Activated naive CD8-positive, alpha-beta T cell treated with anti-CD3 and anti-CD28 coated beads, Interleukin-2, amount 10 ng/mL, durations not matched to agents 7 days and 5 days (primary cell): Measurements from ENCODE around the gene SCFD2. TPM values are rescaled to one million over a fixed set of nuclear protein-coding genes. Genes with fewer than 3 reads are reported as not detected.

Experiments
- ATAC-seq: fragments of 150-1000 bp; cut with Tn5 transposase; one replicate; pipeline ENCODE4 v1.10.0; 2021; ENCODE audit warnings: low read depth, moderate library complexity
- POLR2A ChIA-PET: fragments of 350-600 bp; sonication (Branson Sonifier 250); formaldehyde crosslinking; loops from one replicate; lab custom pipeline; 2021; ENCODE audit warnings: antibody characterized with exemption; lab: Charles Lee
- DNase-seq: peaks from one replicate; pipeline ENCODE4 v3.0.0; 2021
- H3K27ac Mint-ChIP-seq: one replicate; pipeline ENCODE4 v1.8.0; 2022; ENCODE audit warnings: mild to moderate bottlenecking, mixed read lengths
- H3K27me3 Mint-ChIP-seq: one replicate; pipeline ENCODE4 v1.8.0; 2022; ENCODE audit warnings: mild to moderate bottlenecking, moderate library complexity, mixed read lengths
- H3K36me3 Mint-ChIP-seq: one replicate; pipeline ENCODE4 v1.8.0; 2021; ENCODE audit warnings: mild to moderate bottlenecking, mixed read lengths
- H3K4me1 Mint-ChIP-seq: one replicate; pipeline ENCODE4 v1.8.0; 2021; ENCODE audit warnings: mixed read lengths
- H3K4me3 Mint-ChIP-seq: one replicate; pipeline ENCODE4 v1.8.0; 2022; ENCODE audit warnings: mild to moderate bottlenecking, moderate library complexity, mixed read lengths
- H3K9me3 Mint-ChIP-seq: one replicate; pipeline ENCODE4 v1.8.0; 2021; ENCODE audit warnings: mixed read lengths
- total RNA-seq, 2 experiments: library from RNA; stranded (reverse); gene quantifications; one replicate each; pipeline ENCODE4 v1.2.3, GENCODE V29; 2021

The SCFD2 gene
- total RNA-seq, 2 experiments from 2014 or later = 18.1 to 22.9 TPM

GRCh38 chr4:52964561-52965101 is 401.2 kb downstream of the SCFD2 start:
- ATAC-seq (no peak), DNase-seq (no peak)
- POLR2A ChIA-PET = no interaction called here
- Mint-ChIP-seq H3K36me3 (peaks cover 3% of the 10 kb centered on the region), H3K9me3 (no peaks in the 10 kb centered on the region), H3K4me1 (no peaks in the 10 kb centered on the region), H3K27ac (no peak overlapping the region), H3K27me3 (no peaks in the 10 kb centered on the region), H3K4me3 (no peak overlapping the region)

GRCh38 chr4:52964011-52964410 is 401.9 kb downstream of the SCFD2 start:
- Mint-ChIP-seq H3K9me3 (no peaks in the 10 kb centered on the region), H3K27ac (no peak overlapping the region), H3K36me3 (peaks cover 2% of the 10 kb centered on the region), H3K27me3 (no peaks in the 10 kb centered on the region), H3K4me1 (no peaks in the 10 kb centered on the region), H3K4me3 (no peak overlapping the region)
- POLR2A ChIA-PET = no interaction called here
- DNase-seq (no peak), ATAC-seq (no peak)

DNA sequence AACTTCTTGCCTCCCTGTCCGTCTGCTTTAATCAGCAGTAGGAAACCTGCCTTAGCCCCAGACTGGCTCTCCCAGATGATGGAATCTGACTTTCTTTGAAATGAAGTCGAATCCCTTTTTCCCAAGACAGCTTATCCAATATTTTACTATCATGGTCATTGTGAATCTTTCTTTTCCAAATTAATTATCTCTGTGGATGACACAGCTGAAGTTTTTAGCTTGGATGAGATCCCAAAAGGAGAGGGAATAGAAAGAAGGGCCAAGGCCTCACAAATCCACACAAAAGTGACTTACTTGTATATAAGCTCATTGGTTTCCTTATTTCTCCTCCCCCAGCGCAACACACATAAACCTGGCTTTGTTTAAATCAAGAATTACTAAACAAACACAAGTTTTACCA is 403.1 kb downstream of the SCFD2 start:
- H3K27me3 Mint-ChIP-seq = no peaks in the 10 kb centered on the region
- no peak for DNase-seq
- no peaks in the 10 kb centered on the region for H3K9me3 Mint-ChIP-seq
- POLR2A ChIA-PET = no interaction called here
- no peak overlapping the region for H3K27ac Mint-ChIP-seq
- ATAC-seq = no peak
- no peak overlapping the region for H3K4me3 Mint-ChIP-seq
- no peaks in the 10 kb centered on the region for H3K4me1 Mint-ChIP-seq
- H3K36me3 Mint-ChIP-seq = peaks cover 2% of the 10 kb centered on the region

DNA sequence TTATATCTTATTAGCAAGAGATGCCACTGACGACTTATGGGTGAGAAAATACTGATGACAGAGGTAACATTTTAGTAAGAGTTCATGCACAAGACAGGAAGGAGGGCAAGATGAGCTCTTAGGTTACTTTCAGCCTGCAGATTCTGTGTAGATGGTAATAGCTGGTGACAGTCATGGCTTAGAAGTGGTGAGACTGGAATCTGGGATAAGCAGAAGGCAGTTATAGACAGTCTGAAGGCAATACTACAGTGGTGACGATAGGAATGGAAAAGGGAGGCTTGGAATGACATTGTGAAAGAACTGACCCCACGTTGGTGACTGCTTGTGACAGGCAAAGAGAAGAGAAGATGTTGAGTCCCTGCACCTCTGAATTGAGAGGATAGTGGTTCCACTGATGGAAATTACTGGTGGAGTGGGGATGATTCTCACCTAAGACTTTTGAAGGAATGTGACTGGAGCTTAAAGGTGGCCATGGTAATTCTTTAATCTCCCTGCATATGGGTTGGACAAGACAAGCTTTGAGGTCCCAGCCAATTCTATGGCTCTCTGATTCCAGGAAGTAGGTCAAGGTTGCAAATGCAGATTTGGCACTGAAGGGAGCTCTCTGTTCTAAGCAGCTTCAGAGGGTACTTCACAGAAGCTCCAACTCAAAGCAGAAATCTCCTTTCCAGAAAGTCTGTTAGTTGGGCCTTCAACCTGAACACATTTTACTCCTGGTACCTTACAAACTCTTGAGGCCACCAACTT is 404.0 kb downstream of the SCFD2 start:
- Mint-ChIP-seq H3K27ac (no peak overlapping the region), H3K36me3 (peaks cover 2% of the 10 kb centered on the region), H3K4me3 (no peak overlapping the region), H3K4me1 (no peaks in the 10 kb centered on the region), H3K9me3 (no peaks in the 10 kb centered on the region), H3K27me3 (no peaks in the 10 kb centered on the region)
- POLR2A ChIA-PET = no interaction called here
- DNase-seq = no peak
- ATAC-seq = no peak

DNA sequence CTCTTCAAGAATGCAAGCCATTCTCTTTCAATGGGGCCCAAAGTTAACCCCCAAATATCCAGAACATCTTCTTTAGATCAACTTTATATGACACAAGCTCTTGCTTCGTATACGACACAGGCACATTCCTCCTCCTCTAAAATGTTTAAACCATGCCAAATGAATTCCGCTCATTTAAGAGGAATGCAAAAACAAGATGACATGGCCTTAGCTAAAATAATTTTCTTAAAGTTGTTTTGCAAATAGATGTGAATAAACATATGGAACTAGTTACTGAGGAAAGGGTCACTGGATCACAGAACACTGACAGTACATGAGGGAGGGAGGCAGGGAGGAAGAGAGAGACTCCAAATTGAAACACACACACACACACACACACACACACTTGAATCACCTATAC is 406.3 kb downstream of the SCFD2 start:
- Mint-ChIP-seq H3K4me3 (no peak overlapping the region), H3K27me3 (no peaks in the 10 kb centered on the region), H3K4me1 (no peaks in the 10 kb centered on the region), H3K27ac (no peak overlapping the region), H3K9me3 (no peaks in the 10 kb centered on the region), H3K36me3 (peaks cover 2% of the 10 kb centered on the region)
- POLR2A ChIA-PET = no interaction called here
- ATAC-seq (no peak), DNase-seq (no peak)

DNA sequence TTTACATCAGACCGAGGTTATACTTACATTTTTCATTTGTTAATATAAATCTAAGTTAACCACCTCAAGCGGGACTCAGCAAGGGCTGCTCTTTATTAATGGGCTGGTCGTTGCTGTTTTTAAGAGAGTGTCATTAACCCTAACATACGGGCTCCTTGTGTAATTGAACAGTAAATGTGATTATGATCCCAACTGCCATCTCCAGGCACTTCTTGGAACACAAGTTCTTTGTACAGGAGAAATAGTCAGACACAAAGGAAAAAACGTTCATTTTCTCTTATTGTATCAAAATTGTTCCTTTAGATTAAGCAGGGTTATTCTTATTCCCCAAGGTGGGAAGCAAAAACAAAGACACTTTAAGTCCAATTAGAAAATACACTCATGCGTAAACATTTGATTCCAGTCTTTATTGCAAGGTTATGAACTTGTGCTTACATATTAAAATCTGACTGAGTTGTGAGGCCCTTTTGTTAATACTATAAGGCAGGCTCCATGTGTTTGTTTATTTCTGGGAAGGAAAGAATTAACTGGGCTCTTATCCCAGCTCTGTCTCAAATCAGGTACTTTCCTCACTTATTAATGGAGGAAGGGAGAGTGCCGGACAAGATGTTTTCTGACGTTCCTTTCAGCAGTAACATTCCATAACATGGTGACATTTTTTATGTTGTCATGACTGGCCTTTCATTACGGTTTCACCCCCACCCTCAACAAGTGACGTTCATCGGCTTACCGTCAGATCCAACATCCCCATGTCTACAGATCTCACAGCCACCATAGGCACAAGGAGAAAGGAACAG is 407.8 kb downstream of the SCFD2 start:
- no peak overlapping the region for H3K27ac Mint-ChIP-seq
- POLR2A ChIA-PET = no interaction called here
- DNase-seq (no peak), ATAC-seq (no peak)
- no peaks in the 10 kb centered on the region for H3K9me3 Mint-ChIP-seq
- no peaks in the 10 kb centered on the region for H3K27me3 Mint-ChIP-seq
- H3K4me3 Mint-ChIP-seq = no peak overlapping the region
- peaks cover 2% of the 10 kb centered on the region for H3K36me3 Mint-ChIP-seq
- no peaks in the 10 kb centered on the region for H3K4me1 Mint-ChIP-seq

GRCh38 chr4:52957220-52957686 is 408.6 kb downstream of the SCFD2 start:
- no peak overlapping the region for H3K27ac Mint-ChIP-seq
- H3K4me1 Mint-ChIP-seq = no peaks in the 10 kb centered on the region
- H3K4me3 Mint-ChIP-seq = no peak overlapping the region
- POLR2A ChIA-PET = no interaction called here
- ATAC-seq (no peak), DNase-seq (no peak)
- peaks cover 2% of the 10 kb centered on the region for H3K36me3 Mint-ChIP-seq
- no peaks in the 10 kb centered on the region for H3K9me3 Mint-ChIP-seq
- no peaks in the 10 kb centered on the region for H3K27me3 Mint-ChIP-seq

DNA sequence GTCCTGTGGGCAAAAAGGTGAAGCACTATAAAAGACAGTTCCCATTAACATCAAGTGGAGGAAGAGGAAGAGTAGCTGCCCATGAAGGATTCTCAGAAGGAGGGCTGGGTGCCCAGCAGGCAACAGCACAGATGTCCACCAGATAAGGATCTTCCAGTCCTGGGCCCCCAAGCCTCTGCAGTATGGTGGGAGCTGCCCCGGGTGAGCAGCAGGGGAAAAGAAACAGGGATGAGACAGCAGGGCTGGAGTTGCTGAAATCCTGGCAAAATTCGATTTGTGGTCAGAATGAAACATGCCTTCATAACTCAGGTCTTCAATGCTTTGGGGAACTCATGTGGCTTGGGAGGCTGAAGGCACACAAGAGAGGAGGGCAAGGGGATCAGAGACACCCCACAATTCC is 409.2 kb downstream of the SCFD2 start:
- no peak for DNase-seq
- H3K27me3 Mint-ChIP-seq = no peaks in the 10 kb centered on the region
- H3K36me3 Mint-ChIP-seq = peaks cover under 1% of the 10 kb centered on the region
- H3K9me3 Mint-ChIP-seq = no peaks in the 10 kb centered on the region
- ATAC-seq = no peak
- H3K4me1 Mint-ChIP-seq = no peaks in the 10 kb centered on the region
- POLR2A ChIA-PET = no interaction called here
- no peak overlapping the region for H3K27ac Mint-ChIP-seq
- no peak overlapping the region for H3K4me3 Mint-ChIP-seq

- ATAC-seq = no peak
- no peak for DNase-seq
- H3K27ac Mint-ChIP-seq = no peak overlapping the region
- POLR2A ChIA-PET = no interaction called here
- H3K27me3 Mint-ChIP-seq = no peaks in the 10 kb centered on the region
- peaks cover 3% of the 10 kb centered on the region for H3K36me3 Mint-ChIP-seq
- H3K9me3 Mint-ChIP-seq = no peaks in the 10 kb centered on the region
- no peak overlapping the region for H3K4me3 Mint-ChIP-seq
- H3K4me1 Mint-ChIP-seq = no peaks in the 10 kb centered on the region
These were observed 411.2 kb downstream of the SCFD2 start for GRCh38 chr4:52954560-52955170.

DNA sequence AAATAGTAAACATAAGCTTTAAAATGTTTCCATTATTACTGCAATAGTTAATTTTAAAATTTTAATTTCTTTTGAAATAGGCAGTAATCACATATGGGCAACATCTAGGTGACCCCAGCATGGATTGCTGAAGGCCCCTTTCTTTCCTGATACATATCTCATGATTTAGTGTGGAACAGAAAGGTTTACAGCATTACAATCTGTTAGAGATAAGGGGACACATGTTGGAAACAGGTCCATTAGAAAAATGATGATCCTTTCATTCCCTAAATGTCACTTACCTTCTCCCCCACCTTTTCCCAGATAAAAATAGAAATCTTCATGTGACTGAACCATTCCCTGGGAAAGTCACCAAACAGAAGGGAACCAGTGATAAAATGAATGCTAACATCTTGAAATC is 413.3 kb downstream of the SCFD2 start:
- DNase-seq (no peak), ATAC-seq (no peak)
- no peaks in the 10 kb centered on the region for H3K9me3 Mint-ChIP-seq
- POLR2A ChIA-PET = no interaction called here
- no peaks in the 10 kb centered on the region for H3K4me1 Mint-ChIP-seq
- H3K4me3 Mint-ChIP-seq = no peak overlapping the region
- no peaks in the 10 kb centered on the region for H3K27me3 Mint-ChIP-seq
- H3K27ac Mint-ChIP-seq = no peak overlapping the region
- H3K36me3 Mint-ChIP-seq = peaks cover 3% of the 10 kb centered on the region

DNA sequence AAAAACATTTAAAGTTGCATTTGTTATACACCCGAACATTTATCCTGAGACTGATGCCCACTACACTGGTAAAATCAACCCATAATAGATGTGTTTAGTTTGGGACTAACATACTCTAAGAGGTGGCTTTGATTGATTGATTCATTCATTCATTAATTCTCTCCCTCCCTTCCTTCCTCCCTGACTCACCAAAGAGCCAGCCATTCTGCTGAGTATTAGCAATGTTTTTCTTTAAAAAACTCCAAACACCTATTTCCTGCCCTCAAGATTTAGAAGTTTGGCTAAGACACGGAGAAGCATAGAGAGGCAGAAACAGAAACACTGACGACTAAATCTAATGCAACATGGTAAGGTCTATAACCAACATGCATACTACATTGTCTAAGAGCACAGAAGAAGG is 414.8 kb downstream of the SCFD2 start:
- H3K27ac Mint-ChIP-seq = no peak overlapping the region
- no peak for DNase-seq
- no peaks in the 10 kb centered on the region for H3K4me1 Mint-ChIP-seq
- no peak overlapping the region for H3K4me3 Mint-ChIP-seq
- POLR2A ChIA-PET = no interaction called here
- ATAC-seq = no peak
- H3K27me3 Mint-ChIP-seq = no peaks in the 10 kb centered on the region
- H3K36me3 Mint-ChIP-seq = peaks cover 3% of the 10 kb centered on the region
- no peaks in the 10 kb centered on the region for H3K9me3 Mint-ChIP-seq

- ATAC-seq (no peak), DNase-seq (no peak)
- H3K4me3 Mint-ChIP-seq = no peak overlapping the region
- H3K36me3 Mint-ChIP-seq = peaks cover 3% of the 10 kb centered on the region
- H3K9me3 Mint-ChIP-seq = no peaks in the 10 kb centered on the region
- POLR2A ChIA-PET = no interaction called here
- no peaks in the 10 kb centered on the region for H3K27me3 Mint-ChIP-seq
- H3K27ac Mint-ChIP-seq = no peak overlapping the region
- H3K4me1 Mint-ChIP-seq = no peaks in the 10 kb centered on the region
These were observed 415.6 kb downstream of the SCFD2 start for GRCh38 chr4:52950226-52950625.

- H3K27ac Mint-ChIP-seq = no peak overlapping the region
- no peak overlapping the region for H3K4me3 Mint-ChIP-seq
- POLR2A ChIA-PET = no interaction called here
- no peak for DNase-seq
- peaks cover 3% of the 10 kb centered on the region for H3K36me3 Mint-ChIP-seq
- no peaks in the 10 kb centered on the region for H3K4me1 Mint-ChIP-seq
- H3K9me3 Mint-ChIP-seq = no peaks in the 10 kb centered on the region
- no peaks in the 10 kb centered on the region for H3K27me3 Mint-ChIP-seq
- ATAC-seq = no peak
These were observed 416.5 kb downstream of the SCFD2 start for GRCh38 chr4:52949336-52949735.
